GM12801 (cell line): ENCODE measurements around the gene SLC38A3.

Experiments
- CTCF ChIP-seq: IDR thresholded peaks from one replicate; pipeline ENCODE4 v1.5.1; 2011; ENCODE audit warnings: control low read depth; ENCODE audit not compliant: insufficient read length; ENCODE audit errors: extremely low read depth

The SLC38A3 gene

GRCh38 chr3:50179710-50180109, 25.4 kb upstream of the SLC38A3 start:
- TF ChIP-seq CTCF: no peak

- no peak for TF ChIP-seq CTCF
These were observed 23.1 kb upstream of the SLC38A3 start for GRCh38 chr3:50181985-50182384.

GRCh38 chr3:50182533-50183099, 22.5 kb upstream of the SLC38A3 start:
- TF ChIP-seq CTCF: no peak

- TF ChIP-seq CTCF: no peak
These were observed 21.3 kb upstream of the SLC38A3 start for GRCh38 chr3:50183755-50184154.

GRCh38 chr3:50184242-50184978, 20.7 kb upstream of the SLC38A3 start:
- no peak for TF ChIP-seq CTCF

GRCh38 chr3:50185230-50185629, 19.8 kb upstream of the SLC38A3 start:
- no peak for TF ChIP-seq CTCF

- TF ChIP-seq CTCF: no peak
These were observed 19.0 kb upstream of the SLC38A3 start for GRCh38 chr3:50186096-50186495.
